Umbilical cord (tissue), 2 donors: Measurements from ENCODE around the gene NNMT. TPM values are rescaled to one million over a fixed set of nuclear protein-coding genes. Genes with fewer than 3 reads are reported as not detected.
A peak's percentile ranks its signal among the peaks of the same experiment; 100 is the strongest.

Experiments
- DNase-seq: peaks from one replicate; pipeline ENCODE4 v3.0.0-alpha.2; 2015; ENCODE audit warnings: low spot score
- total RNA-seq: library from RNA; depleted of rRNA; stranded (reverse); fragments of >200 nt; gene quantifications from one replicate; pipeline ENCODE4 v1.2.3, GENCODE V29; 2014; ENCODE audit warnings: low replicate concordance; ENCODE audit not compliant: insufficient read depth

Gene NNMT
- total RNA-seq: 871 TPM

DNA sequence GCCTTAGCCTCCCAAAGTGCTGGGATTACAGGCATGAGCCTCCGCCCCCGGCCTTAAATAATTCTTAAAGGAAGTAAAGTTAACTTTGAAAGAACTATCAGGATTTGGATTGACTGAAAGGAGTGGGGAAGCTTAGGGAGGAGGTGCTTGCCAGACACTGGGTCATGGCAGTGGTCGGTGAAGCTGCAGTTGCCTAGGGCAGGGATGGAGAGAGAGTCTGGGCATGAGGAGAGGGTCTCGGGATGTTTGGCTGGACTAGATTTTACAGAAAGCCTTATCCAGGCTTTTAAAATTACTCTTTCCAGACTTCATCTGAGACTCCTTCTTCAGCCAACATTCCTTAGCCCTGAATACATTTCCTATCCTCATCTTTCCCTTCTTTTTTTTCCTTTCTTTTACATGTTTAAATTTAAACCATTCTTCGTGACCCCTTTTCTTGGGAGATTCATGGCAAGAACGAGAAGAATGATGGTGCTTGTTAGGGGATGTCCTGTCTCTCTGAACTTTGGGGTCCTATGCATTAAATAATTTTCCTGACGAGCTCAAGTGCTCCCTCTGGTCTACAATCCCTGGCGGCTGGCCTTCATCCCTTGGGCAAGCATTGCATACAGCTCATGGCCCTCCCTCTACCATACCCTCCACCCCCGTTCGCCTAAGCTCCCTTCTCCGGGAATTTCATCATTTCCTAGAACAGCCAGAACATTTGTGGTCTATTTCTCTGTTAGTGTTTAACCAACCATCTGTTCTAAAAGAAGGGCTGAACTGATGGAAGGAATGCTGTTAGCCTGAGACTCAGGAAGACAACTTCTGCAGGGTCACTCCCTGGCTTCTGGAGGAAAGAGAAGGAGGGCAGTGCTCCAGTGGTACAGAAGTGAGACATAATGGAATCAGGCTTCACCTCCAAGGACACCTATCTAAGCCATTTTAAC is at the start of gene NNMT:
NNMT (plus strand) TSS at position 724 of the 929 bp plus-strand sequence; CDS start at position 882, 158 bp downstream.
- peak; percentile 92 for DNase-seq

DNA sequence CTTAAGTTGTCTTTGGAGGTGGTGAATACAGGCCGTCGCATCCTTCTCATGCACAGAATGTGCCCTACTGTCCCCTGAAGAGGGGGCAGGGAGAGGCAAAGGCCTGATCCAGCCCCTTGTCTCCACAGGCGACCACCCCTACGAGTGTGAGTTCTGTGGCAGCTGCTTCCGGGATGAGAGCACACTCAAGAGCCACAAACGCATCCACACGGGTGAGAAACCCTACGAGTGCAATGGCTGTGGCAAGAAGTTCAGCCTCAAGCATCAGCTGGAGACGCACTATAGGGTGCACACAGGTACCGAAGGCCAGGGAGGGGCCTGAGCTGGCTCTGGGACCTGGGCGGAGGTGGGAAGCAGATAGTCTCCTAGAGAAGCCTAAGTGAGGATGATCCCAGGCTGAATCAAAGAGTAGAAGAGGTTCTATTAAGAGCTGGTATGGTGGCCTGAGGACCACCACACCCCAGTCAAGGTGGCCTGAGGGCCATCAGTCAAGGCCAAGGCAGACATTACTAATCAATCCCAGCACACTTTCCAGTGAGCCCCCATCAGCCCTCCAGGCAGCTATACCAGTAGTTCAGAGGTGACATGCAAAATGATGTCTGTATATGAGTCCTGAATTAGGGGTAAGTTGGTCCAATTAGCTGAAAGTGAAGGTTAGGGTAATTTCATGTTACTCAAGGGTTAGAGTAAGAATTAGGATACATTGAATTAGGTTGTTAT is 49.0 kb upstream of the NNMT start:
- DNase-seq: no peak

DNA sequence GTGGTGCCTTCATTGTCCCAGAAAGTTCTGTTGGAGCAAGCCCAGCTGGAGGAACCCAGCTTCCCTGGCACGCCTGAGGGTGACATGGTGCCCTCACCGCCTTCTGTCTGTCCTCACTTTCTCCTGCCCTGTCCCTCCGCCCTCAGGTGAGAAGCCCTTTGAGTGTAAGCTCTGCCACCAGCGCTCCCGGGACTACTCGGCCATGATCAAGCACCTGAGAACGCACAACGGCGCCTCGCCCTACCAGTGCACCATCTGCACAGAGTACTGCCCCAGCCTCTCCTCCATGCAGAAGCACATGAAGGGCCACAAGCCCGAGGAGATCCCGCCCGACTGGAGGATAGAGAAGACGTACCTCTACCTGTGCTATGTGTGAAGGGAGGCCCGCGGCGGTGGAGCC is 46.0 kb upstream of the NNMT start:
- DNase-seq: no peak

DNA sequence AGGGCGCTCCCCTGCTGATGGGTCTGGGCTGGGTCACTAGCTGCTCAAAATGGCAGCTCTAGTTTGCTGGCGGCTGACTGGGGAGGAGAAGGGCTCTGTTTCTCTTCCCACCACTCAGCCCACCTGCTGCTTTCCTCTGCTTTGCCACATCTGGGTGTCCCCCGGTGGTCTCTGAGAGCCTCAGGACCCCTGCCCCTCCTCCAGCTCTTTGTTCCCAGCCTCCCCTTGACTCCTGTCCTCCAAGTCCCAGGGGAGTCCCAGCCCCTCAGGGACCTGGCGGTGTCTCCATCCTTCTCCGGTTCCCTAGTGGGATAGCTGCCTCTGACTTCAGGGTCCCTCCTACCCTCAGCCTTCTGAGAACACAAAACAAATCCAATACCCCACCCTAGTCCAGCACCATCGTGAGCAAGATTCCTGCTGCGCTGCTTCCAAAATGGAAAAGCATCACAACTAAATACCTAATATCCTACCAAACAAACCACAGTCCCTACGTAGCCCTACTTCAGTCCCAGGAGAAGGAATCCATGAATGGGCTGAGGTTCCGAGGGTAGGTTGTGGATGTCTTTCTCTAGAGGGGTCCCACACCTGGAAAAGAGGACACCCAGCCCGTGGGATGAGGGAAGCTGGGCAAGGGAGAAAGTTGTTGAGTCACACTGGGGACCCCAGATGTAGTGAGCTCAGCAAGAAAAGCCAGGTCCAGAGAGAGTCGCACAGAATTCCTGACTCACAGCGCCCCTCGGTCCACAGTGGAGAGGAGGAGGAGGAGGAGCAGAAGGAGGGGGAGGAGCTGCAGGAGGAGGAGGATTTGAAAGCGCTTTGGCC is 45.0 kb upstream of the NNMT start:
- DNase-seq: no peak

DNA sequence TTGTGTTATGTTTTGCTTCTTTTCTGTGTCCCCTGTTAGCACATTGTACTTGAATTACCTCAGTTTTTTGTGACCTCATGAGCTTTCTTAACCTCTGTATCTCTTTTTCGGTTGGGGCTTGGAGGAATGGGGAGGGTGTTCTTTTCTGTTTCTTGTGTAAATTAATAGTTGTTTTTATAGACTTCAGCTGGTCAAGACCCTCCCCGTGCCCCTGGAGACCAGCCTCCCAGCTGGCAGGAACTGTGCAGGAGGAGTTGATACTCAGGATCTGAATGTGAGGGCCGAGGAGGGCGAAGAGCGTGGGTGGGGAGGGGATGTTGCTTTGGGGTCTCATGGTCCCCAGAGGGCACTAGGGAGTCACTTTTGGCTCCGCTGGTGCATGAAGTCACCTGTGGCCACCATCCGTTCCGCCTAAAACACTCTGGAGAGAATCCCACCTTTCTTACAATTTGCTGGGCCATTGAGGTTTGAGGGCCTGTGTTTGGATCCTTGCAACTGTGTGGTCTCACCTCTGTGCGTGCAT is 44.3 kb upstream of the NNMT start:
- no peak for DNase-seq

DNA sequence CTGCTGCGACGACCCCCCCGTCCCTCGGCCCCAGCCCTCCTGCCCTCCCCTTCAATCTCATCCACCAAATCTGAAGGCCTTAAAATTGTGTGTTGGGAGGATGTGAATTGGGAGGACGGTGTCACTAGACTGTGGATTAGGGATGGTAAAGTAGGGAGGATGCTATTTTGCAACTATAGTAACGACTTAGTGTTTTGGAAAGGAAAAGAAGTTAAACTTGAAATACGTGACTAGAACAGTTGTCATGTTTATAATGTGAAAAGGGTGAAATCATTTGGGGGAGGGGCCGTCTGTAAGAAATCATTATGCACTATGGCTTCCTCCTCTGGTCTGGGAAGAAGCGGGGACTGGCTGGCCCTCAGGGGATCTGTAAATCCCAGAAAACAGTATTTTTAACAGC is 43.4 kb upstream of the NNMT start:
- peak; percentile 31 for DNase-seq

DNA sequence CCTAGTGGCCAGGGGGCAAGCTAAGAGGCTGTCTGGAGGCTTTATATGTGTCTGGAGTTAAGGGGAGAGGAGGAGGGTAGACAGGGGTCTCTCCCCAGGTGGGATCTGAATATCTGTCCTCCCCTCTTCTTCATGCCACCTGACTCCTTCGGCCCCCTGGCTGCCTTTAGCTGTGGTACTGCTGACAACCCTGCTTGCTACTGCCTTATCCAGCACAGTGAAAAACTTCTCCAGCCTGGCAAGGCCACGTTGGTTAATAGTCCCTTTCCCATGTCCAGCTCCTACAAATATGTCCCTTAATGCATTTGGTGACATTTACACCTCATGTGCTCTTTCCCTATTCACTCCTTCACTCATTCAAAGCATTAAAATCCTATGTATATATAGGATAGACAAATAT is 42.4 kb upstream of the NNMT start:
- DNase-seq: no peak

DNA sequence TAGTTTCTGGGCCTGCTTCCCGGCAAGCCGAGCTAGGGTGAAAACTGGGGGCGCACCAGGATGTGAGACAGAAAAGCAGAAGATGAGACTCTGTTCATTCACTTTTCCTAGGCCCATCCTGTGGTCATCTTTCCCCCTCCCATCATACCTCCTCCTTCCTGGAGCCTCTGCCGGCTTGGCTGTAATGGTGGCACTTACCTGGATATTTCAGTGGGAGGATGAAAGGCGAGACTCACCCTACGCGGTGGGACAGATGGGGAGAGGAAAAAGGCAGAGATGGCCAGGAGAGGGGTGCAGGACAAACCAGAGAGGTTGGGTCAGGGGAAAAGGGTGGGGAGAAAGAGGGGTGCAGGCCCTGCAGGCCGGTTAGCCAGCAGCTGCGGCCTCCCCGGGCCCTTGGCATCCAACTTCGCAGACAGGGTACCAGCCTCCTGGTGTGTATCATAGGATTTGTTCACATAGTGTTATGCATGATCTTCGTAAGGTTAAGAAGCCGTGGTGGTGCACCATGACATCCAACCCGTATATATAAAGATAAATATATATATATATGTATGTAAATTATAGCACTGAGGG is 41.5 kb upstream of the NNMT start:
- no peak for DNase-seq

DNA sequence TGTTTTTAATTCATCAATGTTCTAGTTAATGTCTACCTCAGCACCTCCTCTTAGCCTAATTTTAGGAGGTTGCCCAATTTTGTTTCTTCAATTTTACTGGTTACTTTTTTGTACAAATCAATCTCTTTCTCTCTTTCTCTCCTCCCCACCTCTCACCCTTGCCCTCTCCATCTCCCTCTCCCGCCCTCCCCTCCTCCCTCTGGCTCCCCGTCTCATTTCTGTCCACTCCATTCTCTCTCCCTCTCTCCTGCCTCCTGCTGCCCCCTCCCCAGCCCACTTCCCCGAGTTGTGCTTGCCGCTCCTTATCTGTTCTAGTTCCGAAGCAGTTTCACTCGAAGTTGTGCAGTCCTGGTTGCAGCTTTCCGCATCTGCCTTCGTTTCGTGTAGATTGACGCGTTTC is 40.9 kb upstream of the NNMT start:
- DNase-seq: no peak

DNA sequence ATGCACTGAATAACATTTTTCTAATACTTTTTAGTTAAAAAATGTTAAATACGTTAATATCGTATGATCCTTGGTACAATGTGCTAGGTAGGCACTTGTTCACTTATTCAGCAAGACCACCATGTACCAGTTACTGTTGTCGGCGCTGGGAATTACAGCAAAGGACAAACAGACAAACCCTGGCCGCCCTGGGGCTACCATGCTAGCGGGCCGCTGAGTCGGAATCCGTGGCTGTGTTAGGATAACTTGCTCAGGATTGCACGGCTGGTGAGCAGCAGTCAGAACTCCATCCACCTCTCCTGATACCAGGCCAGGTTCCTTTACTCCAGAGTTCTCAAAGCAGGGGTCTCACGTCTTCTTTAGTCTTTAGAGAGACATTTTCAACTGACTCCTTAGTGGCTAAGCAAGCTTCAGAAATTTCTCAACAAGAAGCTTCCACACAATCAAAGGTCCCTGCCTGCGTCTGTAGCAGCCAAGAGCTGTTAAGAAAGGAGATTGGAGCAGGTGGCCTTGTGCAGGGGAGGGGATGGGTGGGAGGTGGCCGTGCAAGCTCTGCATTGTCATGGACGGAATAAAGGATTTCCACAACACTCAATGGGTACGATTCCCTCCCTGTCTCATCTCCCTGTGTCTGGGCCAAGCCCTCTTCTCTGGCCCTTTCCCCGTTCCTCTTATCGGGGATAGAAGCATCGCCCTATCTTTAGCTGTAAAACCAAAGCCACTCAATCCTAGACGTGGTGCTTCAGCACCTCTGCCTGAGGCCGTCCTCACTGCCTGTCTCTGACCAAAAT is 39.8 kb upstream of the NNMT start:
- no peak for DNase-seq

DNA sequence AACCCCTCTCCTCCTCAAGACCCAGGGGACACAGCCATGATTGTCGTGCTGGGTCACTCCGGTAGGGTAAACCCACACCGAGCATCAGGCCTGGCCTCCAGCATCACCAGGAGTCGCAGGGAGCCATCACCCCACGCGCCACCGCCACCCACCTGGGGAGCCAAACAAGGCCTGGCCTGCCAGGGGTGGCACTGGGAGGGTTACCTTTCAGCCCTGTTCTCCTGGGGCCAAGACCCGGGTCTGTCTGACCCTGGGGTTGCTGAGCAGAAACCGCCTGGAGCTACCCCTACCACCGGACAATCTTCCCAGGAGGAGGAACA is 39.3 kb upstream of the NNMT start:
- no peak for DNase-seq

DNA sequence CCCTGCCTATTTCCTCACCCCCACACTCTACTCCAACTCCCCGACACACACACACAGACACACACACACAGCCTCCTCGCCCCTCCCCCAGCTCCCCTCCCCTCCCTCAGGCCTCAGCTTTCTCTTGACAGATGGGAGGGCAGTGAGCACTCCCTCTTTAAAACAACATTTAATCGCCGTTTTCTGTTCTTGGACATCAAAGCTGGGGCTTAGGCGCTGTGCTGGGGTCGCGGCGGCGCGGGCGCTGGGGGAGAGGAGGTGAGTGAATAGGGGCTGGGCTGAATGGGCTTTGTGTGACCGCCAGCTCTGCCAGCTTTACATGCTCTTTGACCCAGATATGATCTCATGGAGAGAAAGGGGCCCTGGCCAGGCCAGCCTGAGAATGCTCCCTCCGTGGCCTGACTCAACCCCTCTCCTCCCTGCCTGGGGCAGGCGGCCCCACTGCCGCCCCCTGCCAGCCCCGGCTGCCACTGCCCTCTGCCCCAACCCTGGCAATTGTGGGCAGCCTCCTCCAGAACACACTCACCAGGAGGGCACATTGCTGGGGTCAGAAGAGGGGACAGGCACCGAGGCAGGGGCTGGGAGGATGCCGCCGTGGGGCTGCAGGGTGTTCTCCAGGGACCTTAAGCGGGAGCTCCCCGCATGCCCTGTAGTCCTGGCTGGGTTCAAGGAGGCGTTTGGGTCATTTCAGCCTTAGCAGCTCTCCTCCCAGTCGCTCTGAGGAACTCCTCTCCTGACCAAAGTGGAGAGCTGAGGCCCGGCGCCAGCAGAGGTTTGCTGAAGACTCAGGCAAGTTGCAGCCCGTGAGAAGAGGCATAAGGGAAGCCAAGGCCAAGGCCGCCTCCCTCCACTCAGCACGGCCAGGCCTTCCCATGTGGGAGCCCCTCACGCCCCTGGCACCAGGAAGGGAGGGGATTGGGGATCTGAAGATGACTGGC is 38.3 kb upstream of the NNMT start:
- DNase-seq: peak; percentile 82

DNA sequence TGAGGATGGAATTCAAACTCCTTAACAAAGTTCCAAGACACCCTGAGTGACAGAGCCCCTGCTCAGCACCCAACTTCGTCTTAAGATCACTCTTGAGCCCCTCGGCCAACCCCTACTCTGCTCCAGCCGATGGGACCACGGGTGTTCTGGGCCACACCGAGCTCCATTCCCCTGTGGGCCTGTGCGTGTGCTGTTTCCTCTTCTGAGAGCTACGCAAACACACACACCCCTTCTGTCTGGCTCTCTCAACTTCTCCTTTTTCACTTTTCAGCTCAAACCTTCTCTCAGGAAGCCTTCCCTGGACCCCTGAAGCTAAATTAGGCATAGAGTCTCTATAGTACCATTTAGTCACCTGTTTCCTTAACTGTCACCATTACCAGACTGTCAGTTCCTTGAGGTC is 37.5 kb upstream of the NNMT start:
- DNase-seq: no peak

DNA sequence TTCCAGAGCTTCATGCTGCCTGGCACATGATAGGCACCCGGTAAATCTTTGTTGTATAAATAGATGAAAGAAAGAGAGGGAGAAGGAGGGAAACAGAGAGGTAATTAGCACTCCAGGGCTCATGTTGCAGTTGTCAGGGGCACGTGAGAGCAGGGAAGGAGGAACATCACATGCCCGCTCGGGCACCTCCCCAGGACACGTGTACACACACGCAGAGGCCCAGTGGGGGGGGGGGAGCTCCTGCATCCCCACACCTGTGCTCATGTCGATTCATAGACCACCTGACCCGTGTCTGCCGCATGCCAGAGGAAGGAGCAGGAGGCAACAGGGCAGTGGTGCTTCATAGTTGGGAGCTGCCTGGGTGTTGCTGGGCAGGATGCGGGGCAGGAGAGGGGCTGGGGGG is 37.1 kb upstream of the NNMT start:
- no peak for DNase-seq

DNA sequence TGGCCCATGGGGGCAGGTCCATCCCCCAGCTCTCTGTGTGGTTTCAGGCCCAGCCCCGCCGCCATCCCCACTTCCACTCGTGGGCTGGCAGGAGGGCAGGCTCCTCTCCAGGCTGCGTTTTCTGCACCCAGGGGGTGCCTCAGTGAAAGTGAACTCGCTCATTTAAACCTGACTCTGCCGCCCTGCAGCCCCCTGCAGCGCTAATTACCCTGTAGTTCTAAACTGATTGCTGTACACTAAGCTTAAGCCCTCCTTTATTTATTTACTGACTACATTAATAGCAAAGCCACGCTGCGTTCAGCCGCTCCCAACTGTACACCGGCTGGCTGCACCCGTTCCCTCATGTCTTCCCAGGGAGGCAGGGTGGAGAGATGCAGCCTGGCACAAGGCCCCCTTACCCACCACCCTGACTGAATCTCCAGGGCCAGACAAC is 36.6 kb upstream of the NNMT start:
- DNase-seq: no peak

DNA sequence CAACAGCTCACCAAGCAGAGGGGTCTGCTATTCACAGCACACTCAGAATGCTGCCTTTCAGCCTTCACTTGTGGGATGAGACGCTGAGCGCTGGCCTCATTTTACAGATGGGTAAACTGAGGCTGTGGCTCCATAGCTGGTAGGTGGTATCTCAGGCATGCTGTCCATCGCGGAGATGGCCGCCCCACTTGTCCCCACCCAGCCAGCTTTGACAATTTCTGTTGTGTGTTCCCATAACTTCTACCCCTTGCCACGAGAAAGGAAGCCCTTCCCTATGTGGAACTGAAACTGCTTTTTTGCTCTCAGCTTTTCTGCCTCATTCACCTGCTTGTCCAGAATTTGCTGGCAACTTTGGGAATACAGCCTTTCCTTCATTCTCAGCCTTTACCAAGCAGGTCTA is 36.1 kb upstream of the NNMT start:
- DNase-seq: no peak

DNA sequence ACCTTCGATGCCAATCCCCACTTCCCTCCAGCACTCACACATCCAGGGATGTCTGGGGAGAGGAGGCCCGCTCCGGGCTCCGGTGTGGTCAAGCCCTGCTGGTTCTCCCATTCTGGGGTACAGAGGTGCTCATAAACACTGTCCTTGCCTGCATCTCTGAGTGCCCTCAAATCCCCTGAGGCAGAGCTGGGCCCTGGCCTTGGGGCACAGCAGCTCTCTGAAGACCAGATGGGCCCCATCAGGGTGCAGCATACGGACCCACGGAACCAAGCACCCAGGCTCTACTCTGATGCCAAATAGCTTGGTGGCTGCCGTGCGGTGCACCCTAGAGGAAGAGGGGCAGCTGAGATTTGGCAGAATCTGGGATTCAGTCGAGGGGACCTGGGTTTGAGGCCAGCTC is 35.7 kb upstream of the NNMT start:
- DNase-seq: no peak

DNA sequence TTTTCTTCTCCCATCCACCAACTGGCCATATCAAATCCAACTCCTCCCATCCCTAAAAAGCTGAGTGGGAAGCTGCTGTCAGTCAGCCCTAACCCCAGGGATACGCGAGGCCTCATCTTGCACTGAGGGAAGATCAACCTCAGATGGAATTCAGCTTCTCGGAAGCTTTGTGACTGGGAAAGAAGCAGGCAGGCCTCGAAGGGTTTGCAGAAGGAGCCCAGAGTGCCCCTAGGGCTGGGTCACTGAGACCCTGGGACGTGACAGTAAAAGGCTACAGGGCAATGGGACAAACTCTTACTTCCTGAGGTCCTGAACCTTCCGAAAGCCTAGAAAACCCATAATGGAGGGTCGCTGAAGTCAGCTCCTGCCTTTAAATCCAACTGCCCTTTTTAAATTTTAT is 34.4 kb upstream of the NNMT start:
- no peak for DNase-seq

DNA sequence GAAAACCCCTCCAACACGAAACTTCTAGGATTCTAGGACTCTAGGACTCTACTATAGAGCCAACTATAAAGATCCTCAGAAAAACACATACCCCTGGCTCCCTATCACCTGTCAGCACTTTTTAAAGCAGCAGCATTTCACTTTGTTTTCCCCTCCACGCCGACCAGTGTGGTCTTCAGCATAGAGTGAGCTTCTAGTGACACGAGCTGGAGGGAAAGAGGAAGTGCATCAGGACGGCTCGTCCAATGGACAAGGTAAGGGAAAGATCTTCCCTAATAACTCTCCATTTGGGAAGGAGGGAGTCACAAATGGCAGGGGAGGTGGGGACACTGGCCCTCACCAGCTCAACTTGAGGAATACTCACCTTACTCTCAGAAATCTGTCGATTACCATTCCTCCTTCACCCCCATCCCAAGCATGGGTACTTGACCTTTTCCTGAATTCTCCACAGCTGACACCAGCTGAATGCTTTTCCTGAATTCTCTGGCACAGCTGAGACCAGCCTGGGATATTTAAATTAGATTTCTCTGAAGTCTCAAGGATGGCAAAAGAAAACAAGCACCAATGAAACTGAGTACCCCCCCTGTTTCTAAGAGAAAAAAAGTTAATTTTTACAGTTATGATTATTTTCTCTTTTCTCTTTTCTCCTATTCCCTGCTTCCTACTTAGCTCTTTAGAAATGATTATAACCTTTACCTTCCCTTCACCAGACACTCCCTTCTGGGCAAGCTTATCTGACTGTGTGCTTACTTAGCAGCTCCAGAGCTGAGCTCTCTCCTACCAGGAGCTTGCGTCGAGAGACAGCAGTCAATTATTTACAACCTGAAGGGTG is 33.3 kb upstream of the NNMT start:
- DNase-seq: peak; percentile 73
